CD4-positive, alpha-beta T cell treated with Interleukin-10 for 1 hour (primary cell): ENCODE data around the gene COQ8B.
"Not testable (repeated sequence)": the region's sequence is repeated elsewhere in the genome, so short reads cannot be mapped to it uniquely, and the experiment has no call there.

Source experiments
- DNase-seq: peaks from one replicate; pipeline ENCODE4 v3.0.0-alpha.2; 2020

COQ8B gene

GRCh38 chr19:40741527-40742390, 25.1 kb upstream of the COQ8B start:
- no peak for DNase-seq

- DNase-seq = no peak
Observed at GRCh38 chr19:40740747-40741146, 24.1 kb upstream of the COQ8B start.

- no peak for DNase-seq
Observed at GRCh38 chr19:40739871-40740703, 23.4 kb upstream of the COQ8B start.

GRCh38 chr19:40739030-40739839, 22.5 kb upstream of the COQ8B start:
- no peak for DNase-seq

- no peak for DNase-seq
Observed at GRCh38 chr19:40737102-40737644, 20.5 kb upstream of the COQ8B start.

- DNase-seq = no peak
Observed at GRCh38 chr19:40736661-40737060, 20.0 kb upstream of the COQ8B start.

GRCh38 chr19:40735013-40735771, 18.5 kb upstream of the COQ8B start:
- no peak for DNase-seq

GRCh38 chr19:40733149-40733548, 16.5 kb upstream of the COQ8B start:
- DNase-seq = no peak

GRCh38 chr19:40732304-40732703, 15.6 kb upstream of the COQ8B start:
- not testable (repeated sequence) for DNase-seq

- DNase-seq = not testable (repeated sequence)
Observed at GRCh38 chr19:40730065-40730464, 13.4 kb upstream of the COQ8B start.

GRCh38 chr19:40726279-40726678, 9.6 kb upstream of the COQ8B start:
- no peak for DNase-seq

- DNase-seq = no peak
Observed at GRCh38 chr19:40724855-40725254, 8.2 kb upstream of the COQ8B start.

- DNase-seq = no peak
Observed at GRCh38 chr19:40724315-40724714, 7.6 kb upstream of the COQ8B start.

GRCh38 chr19:40723661-40724254, 7.1 kb upstream of the COQ8B start:
- no peak for DNase-seq

GRCh38 chr19:40721936-40722661, 5.4 kb upstream of the COQ8B start:
- DNase-seq = no peak

GRCh38 chr19:40721140-40721486, 4.4 kb upstream of the COQ8B start:
- DNase-seq = no peak

GRCh38 chr19:40719414-40719894, 2.8 kb upstream of the COQ8B start:
- no peak for DNase-seq

GRCh38 chr19:40718774-40719391, 2.2 kb upstream of the COQ8B start:
- DNase-seq = no peak

GRCh38 chr19:40717880-40718773, 1.4 kb upstream of the COQ8B start:
- peak; percentile 5 for DNase-seq
